CD4-positive, alpha-beta T cell treated with Interleukin-10 for 1 hour (primary cell): ENCODE measurements around the gene C9orf50.
"Not testable (repeated sequence)": the region's sequence is repeated elsewhere in the genome, so short reads cannot be mapped to it uniquely, and the experiment has no call there.

Experiments used
- DNase-seq: peaks from one replicate; pipeline ENCODE4 v3.0.0-alpha.2; 2020

Gene C9orf50

DNA sequence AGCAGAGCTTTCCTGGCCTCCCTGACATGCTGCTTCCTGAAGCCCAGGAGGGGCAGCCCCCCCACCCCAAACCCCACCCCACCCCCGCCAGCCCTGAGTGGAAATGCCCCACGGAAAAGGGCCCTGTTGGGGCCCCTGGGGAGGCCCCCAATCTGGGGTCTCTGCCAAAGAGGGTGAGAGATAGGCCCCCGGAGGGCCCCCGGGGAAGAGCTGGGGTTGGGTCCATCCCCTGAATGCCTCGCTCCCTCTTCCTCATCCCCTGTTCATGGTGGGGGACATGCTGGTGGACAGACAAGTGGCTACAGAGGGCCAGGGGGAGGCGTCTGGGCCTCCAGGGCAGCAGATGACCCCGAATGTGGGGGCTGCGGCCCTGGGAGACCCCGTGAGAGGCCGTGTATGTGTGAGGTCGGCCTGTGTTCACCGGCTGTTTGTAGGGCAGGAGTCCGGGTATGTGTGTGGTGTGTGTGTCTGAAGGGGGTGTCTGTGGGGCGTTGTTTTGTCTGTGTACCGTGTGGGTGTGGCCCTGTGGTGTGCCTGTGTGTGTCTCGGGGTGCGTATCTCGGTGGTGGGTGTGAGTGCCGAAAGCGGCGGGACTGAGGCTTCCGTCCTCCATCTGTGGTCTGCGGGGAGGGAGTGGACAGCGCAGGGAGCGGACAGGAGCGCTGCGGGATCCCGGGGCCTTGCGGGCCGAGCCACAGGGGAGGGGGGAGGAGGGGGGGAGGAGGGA lies 11.3 kb downstream of the C9orf50 start:
- peak; percentile 85 for DNase-seq

DNA sequence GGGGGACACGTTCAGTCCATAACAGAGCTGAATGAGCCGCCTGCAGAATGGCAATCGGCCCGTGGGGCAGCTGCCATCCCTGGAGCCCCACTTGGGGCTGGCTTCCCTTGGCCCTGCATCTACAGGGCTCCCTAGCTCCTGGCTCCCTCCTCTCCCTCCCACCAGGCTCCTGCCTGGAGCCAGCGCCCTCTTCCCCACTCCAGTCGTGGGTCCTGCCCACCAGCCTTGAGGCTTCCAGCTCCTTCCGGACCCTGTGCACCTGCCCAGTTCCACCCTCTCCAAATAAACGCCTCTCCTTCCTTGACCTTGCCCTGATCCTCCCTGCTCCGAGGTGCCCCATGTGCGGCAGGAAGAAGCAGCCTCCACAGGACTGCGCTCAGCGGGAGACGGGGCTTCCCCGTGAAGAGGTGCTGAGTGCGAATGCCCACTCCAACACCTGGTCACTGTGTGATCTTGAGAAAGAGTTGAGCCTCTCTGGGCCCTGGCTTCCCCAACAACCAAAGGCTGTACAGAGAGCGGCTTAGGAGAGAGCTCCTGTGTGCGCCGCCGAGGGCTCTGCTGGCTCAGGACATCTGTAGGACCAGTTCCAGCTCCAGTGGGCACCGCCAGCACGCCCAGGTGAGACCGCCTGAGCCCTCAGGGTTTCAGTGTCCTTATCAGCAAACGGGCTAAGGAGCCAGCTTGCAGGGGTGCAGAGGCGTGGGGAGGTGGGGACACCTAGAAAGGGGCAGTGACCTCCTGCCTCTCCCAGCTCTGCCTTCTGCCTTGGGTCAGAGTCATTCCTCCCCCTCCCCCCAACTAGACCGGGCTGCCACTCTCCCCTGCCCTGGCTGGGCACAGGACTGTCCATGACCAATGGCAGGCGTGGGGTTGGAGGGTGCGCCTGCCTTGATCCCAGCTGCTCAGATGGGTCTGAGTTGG lies 12.1 kb downstream of the C9orf50 start:
- DNase-seq: no peak

DNA sequence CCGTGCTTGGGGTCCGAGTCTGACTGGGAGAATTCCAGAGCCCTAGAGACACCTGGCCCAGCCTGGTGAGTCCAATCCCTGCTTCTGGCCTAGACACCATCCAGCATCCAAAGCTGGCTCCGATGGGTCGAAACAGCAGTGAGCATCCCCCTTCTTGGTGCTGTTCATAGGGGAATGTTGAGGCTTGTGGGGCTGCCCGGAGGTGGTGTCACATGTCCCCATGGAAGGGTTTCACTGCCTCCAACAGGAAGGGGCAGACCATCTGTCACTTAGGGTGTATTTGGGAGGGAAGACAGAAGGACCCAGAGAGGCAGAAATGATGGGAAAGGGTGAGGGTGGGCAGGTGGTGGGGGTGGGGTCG lies 13.9 kb downstream of the C9orf50 start:
- no peak for DNase-seq

DNA sequence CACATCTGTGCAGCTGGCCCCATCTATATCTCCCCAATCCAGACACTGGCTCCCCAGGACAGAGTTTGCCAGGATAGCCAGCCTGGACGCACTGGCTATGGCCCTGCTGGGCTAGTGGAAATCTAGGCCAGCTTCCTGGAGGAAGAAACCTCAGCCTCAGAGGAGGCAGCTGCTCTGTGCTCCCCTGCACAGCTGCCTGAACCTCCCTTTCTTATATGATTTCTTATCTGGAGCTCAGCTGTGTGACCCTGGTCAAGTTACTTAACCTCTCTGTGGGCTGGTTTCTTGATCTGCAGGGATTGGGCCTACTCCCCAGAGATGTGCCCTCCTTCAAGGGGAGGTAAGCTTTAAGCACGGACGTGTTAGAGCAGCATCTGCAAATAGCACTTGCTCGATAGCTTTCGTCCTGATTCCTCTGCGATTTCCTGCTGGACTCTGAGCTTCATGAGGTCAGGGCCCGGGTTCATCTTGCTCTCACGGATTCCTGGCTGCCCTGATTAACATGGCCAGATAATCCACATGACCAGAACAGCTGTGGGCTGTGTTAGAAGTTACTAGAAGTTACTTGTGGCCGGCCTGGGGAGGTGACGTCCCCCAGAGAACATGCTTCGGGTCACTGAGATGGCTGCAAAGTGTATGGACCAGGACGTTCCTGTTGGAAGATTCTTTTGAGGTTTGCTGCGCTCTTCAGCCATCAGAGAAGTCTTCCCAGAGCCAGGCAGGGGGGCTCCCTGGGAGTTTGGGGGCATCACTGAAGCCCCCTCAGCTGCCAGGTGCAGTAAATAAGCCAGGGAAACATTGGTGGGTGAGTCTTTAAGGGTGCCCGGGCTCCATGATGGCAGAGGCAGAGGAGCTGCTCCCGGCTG lies 14.5 kb downstream of the C9orf50 start:
- DNase-seq: no peak

DNA sequence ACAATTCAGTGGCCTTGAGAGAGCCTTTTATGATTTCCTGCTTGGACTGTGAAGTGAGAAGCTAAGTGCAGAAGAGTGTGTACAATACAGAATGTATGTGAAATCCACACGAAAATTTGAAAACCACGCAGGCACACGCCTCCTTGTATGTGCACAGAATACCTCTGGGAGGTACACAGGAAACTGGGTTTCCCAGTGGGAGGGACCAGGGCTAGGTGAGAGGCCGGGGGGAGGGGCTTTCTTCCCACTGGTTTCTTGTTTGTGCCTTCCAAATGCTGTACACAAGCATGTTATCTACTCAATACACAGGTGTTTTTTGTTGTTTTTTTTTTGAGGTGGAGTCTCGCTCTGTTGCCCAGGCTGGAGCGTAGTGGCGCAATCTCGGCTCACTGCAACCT lies 16.1 kb downstream of the C9orf50 start:
- DNase-seq: no peak

DNA sequence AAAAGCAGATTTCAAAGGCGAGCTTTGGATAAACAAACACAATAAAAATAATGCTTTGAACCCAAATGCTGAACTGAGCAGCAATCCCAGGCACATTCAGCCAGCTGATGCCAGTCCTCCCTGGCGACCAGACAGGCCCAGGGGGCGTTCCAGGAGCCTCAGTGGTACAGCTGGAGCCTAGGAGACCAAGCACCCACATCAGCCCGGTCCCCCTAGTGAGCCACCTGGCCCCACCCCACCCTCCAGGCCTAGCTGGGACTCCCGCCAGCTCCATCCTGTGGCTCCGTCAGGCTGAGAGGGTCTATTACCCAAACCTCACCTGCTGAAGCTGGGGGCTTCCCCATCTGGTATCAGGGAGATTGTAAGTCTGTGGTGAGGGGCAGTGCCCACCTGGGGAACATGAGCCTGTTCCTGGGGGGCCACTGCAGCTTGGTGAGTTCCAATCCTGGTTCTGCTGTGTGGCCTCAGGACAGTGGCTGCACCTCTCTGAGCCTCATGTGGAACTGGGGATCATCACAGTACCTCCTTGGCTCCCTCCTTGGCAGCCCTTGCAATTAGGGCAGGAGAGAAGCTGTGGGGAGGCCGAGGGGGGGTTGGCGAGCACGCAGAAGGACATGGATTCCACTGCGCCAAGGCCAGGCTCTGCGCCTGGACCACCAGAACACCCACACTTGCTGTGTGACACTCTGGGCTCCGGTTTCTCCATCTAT lies 16.7 kb downstream of the C9orf50 start:
- DNase-seq: no peak

DNA sequence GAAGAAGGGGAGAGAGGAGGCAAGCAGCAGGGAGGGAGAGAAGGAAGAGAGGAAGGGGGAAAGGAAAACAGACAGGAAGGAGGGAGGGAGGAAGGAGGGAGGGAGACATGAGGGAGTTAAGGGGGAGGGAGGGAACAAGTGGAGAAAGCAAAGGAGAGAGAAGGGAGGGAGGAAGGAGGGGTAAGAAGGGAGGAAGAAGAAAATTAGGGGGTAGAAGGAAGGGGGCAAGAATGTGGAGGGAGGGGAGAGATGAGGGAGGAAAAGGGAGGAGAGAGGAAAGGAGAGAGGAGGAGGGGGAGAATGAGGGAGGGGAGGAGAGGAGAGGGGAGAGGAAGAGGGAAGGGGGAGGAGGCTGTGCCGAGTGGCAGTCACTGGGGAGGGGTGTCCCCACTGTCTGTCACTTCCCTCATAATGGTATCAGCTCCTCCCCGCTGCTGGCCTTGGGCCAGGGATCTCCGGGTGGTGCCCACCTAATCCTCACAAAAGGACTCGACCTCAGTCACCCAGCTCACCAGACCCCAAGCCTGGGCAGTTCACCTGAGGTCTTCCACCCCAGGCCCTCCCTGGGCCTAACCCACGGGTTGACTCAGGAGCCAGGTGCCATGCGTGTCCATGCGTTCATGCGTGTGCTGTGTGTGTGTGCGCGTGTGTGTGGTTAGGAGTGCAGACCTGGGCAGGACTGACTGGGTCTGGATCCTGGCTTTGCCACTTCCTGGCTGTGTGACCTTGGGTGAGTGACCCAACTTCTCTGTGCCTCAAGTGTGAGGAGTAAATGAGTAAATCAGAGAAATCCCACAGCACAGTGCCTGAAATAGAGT lies 18.1 kb downstream of the C9orf50 start:
- DNase-seq: no peak

DNA sequence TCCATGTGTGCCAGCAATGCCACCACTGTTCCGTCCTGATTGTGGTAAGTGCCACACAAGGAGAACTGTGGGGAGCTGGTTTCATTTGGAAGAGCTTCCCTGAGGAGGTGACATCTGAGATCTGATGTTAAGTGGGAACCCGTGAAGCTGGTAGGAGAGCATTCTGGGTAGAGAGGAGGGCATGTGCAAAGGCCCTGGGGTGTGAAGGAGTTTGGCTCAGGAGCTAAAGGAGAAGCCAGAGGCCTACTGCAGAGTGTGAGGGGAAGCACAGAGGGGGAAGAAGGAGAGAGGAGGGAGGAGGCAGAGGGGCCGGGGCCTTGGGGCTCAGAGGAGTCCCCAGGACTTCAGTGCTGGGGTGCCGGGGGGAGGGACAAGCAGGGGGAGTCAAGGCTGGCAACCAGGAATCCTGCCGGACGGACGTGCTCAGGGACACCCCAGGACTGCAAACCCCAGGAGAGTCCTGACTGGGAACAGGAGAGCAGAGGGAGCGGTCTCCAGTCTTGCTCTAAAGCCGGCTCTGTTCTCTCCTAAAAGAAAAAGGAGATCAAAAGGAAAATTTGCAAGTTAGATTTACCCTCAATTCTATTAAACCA lies 19.7 kb downstream of the C9orf50 start:
- no peak for DNase-seq

DNA sequence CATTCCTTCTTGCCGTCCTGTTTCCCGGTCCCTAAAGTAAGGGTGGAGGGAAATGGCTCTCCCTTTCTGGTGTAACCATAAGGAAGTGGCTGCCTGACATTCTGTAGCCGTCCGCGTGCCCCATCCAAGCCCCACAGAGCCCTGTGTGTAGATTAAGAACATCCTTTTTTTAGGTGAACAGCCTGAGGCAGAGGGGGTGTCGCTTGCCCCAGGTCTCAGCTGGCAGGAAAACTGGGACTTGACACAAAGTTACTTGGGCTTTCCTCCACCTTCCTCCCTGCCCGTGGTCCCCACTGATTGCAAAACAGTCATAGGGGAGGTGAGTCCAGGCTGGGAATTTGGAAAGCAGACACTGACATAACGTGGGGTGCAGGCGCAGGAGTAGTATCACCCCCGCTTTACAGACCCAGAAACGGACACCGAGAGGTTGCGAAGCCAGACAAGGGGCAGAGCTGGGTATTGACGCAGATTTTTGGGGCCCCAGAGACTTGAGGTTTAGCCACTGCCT lies 22.8 kb downstream of the C9orf50 start:
- no peak for DNase-seq

DNA sequence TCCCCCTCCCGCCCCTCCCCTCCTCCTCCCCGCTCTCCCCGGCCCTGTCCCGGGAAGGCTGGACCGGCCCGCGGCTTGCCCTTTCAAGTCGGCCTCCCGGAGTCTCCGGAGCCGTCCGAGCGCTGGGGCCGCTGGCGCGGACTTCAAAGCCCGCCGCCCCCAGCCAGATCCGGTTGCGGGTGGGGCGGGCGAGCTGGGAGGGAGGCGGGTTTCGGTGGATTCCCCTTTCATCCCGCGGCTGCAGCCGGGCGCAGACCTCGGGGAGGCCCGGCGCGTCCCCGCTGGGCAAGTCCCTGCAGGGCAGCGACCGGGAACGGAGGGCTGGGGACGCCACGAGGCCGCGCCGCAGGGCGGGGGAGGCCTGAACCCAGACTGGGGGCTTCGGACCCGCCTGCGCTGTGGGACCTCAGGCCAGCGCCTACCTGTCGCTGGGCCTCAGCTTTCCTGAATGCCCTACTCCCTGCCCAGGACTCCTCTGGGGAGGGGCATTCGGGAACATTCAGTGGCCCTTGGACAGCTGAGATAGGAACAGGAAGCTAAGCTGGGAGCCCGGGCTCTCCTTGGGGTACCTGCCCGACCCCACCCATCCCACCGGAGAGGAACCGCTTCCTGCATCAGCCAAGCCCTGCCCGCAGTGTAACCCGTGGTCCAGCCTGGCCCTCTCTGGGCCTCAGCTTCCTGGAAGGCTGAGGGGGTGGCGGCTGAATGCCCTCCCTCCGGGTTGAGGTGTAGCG lies 23.4 kb downstream of the C9orf50 start:
- DNase-seq: peak; percentile 48

DNA sequence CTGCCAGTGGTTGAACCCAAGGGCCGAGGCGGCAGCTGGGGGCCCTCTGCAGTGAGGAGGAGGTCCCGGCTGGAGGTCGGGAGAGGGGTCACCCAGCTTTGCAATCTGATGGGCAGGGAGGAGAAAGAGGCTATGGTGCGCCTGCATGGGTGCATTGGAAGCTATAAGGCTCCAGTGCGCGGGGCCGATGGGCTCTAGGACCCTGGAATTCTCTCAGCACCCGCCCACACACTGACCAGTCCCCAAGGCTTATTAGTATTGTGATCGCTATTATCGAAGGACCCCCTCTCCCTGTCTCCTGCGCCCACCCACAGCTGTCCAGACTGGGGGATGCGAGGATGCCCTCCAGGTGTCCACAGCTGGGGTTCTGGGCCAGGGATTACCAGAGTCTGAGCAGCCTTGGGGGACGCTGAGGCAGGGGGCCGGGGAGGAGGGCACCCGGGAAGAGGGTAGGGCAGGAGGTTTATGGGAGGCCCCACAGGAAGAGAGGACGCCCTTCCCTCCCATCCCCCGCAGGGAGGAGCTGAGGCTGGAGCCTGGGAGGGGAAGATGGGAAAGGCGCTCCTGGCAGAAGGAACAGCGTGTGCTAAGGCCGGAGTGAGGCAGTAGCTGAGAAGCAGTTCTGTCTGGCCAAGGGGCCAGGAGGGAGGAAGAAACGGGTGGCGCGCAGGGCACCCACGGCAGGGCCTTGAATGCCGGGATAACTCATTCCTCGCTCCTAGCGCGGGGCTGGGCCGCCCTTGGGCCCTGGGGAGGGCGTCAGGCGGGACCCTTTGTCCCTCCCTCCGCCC lies 24.2 kb downstream of the C9orf50 start:
- no peak for DNase-seq

DNA sequence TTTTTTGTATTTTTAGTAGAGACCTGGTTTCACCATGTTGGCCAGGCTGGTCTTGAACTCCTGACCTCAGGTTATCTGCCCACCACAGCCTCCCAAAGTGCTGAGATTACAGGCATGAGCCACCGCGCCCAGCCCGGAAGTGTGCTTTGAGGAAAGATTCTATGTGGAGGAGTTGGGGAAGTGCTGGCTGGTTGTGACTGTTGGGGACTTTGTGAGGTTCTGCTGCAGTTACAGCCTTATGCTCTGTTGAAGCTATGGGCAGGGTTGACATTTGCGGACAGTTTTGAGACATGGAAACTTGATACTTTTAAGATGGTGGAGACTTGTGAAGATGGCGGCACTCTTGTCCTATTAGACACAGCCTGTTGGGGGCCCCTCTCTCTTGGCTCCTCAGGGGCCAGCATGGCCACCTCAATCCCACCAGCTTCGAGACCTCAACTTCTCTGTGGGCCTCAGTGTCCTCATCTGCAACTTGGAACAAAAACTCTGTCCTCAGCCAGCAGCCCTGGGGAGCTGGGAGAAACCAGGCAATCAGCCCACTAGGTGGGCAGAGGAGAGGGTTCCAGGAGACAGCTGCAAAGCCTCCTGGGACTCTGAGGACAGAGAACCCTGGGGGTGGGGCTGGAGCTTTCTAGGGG lies 24.9 kb downstream of the C9orf50 start:
- no peak for DNase-seq

DNA sequence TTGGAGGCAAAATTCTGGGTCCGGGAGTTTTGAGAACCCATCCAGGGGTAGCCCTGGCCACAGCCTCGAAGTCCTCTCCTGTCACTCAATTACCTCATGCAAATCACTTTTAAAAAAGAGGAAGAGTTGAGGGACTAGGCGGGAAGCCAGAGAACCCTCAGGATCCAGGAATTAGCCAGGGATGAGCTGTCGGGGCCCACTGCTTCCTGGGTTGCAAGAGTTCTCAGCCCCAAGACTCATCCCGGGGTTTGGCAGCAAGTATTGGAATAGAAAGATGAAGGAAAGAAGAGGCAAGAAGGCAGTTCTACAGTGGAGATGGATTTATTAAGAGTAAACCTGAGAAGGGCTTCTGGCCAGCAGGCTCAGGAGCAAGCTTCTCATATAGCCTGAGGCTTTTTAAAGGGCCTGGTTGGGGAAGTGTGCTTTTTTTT lies 25.6 kb downstream of the C9orf50 start:
- no peak for DNase-seq

DNA sequence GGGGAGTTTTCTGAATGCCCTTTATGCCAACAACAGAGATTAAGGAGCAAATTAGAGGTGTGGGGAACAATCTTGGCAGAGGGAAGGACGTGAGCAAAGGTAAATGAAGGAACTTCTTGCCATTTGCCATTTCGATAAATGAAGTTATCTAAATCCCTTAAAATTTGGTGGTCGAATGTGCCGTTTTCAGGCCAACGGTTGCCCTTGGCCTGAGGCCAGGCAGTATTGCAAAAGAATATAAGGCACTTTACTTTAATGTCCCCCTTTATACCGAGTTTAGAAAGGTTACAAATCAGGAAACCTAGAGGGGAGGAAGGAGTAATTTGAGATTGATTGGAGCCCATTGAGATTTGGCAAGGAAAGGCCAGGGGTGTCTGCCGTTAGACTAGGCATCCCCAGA lies 26.3 kb downstream of the C9orf50 start:
- DNase-seq: no peak

DNA sequence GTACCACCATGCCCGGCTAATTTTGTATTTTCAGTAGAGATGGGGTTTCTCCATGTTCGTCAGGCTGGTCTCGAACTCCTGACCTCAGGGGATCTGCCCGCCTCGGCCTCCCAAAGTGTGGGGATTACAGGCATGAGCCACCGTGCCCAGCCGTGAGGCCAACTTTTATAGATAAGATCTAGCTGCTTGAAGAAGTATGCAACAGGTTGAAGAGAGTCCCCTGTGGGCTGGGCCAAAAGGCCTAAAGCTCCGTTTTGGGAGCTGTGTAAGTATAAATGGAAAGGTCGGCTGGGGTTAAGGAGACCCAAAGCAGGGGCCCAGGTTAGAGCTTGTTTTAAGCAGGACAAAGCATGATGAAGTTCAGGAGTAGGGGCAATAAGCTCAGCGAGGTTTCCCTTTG lies 28.1 kb downstream of the C9orf50 start:
- not testable (repeated sequence) for DNase-seq

DNA sequence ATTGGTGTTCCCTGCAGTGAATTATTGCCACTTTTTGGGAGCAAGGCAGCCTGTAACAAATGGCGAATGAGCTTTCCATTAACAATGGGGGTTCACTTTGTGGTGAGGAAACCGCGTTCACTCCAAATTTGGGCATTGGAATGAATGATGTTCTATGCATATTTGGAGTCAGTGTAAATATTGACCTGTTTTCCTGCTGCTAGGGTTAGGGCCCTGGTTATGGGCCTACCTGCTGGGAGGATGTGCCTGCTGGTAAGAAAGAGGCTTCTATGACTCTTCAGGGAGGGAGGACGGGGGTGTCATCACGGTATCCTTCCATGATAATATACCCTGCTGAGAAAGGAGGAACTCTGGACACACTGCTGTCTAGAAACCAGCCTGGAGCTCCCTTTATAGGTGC lies 29.0 kb downstream of the C9orf50 start:
- no peak for DNase-seq

DNA sequence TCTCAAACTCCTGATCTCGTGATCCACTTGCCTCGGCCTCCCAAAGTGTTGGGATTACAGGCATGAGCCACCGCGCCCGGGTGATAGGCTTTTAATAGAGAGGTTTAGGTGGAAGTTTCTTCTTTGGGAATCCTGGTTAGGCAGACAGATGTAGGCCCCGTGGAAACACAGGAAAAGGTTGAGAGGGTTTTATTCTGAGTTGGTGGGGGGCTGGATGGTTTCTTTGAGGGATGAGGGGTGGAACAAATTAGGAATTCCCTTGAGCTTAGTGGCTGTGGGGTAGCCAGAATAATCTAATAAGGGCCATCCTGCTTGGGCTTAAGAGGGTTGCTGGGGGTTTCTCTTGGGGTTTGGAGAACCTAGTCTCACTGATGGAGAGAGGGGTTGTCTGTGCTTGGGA lies 30.4 kb downstream of the C9orf50 start:
- no peak for DNase-seq

DNA sequence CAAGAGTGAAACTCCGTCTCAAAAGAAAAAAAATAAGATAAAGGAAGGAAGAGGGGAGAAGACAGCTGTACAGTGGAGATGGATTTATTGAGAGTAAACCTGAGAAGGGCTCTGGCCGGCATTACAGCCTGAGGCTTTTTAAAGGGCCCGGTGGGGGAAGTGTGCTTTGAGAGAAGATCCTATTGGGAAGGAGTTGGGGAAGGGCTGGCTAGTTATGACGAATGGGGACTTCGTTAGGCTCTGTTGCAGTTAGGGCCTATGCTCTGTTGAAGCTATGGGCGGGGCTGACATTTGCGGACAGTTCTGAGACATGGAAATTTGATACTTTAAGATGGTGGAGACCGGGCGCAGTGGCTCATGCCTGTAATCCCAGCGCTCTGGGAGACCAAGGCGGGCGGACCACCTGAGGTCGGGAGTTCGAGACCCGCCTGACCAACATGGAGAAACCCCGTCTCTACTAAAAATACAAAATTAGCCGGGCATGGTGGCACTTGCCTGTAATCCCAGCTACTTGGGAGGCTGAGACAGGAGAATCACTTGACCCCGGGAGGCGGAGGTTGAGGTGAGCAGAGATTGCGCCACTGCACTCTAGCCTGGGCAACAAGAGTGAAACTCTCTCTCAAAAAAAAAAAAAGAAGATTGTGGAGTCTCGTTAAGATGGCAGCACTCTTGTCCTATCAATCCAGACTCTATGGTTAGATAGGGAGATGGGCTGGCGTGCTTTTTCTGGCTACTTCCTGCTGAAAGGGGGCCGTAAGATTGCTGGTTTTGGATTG lies 33.2 kb downstream of the C9orf50 start:
- no peak for DNase-seq
